Inferior parietal cortex (tissue), 1 donor: Measurements from ENCODE around the gene TMEM168.
"Not testable (repeated sequence)": the region's sequence is repeated elsewhere in the genome, so short reads cannot be mapped to it uniquely, and the experiment has no call there.

Source experiments
- DNase-seq: peaks from one replicate; pipeline ENCODE4 v3.0.0-alpha.2; 2016; ENCODE audit errors: extremely low spot score

The TMEM168 gene, protein sequence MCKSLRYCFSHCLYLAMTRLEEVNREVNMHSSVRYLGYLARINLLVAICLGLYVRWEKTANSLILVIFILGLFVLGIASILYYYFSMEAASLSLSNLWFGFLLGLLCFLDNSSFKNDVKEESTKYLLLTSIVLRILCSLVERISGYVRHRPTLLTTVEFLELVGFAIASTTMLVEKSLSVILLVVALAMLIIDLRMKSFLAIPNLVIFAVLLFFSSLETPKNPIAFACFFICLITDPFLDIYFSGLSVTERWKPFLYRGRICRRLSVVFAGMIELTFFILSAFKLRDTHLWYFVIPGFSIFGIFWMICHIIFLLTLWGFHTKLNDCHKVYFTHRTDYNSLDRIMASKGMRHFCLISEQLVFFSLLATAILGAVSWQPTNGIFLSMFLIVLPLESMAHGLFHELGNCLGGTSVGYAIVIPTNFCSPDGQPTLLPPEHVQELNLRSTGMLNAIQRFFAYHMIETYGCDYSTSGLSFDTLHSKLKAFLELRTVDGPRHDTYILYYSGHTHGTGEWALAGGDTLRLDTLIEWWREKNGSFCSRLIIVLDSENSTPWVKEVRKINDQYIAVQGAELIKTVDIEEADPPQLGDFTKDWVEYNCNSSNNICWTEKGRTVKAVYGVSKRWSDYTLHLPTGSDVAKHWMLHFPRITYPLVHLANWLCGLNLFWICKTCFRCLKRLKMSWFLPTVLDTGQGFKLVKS

DNA sequence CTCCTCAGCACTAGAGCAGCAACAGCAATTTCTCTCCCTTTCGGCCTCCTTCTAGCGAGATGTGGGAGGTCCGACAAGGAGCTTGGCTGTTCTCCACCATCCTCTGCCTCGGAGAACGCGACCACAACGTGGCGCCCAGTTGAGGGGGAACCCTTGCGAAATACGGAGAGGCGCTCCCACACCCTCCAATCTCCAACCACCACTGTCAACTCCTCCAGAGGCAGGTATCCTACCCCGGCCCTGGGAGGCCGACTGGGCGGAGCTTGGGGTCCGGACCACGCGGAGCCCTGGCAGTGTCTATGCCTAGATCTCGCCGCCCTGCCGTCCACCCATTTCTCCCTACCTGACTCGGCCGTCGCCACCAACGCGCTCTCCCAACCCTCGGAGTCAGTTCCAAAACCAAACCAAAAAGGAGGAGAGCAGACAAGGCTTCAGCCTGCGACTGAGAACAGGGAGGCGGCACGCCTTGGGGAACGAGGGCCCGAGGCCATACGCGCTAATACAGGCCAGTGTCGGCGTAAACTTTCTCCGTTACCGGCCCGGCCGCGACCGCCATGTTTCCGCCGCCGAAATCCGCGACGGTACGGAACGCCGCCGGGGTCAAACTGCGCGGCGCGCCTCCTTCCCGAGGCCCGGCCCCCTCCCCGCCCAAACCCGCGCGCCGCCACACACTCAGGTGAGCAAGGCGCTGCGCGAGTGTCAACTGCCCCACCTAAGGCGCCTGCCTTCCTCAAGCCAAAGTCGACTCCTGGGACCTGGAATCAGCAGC, at the start of gene TMEM168:
TMEM168 (minus strand) TSS at position 577 of the 769 bp plus-strand sequence. CDS start 5,568 bp downstream, outside the sequence.
- DNase-seq = peak; percentile 69

DNA sequence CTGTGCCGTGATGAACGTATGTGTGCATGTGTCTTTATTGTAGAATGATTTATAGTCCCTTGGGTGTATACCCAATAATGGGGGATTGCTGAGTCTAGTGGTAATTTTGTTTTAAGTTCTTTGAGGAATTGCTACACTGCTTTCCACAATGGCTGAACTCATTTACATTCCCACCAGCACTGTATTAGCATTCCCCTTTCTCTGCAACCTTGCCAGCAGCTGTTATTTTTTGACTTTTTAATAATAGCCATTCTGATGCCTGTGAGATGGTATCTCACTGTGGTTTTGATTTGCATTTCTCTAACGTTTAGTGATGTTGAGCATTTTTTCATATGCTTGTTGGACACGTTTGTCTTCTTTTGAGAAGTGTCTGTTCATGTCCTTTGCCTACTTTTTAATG, 45.7 kb upstream of the TMEM168 start:
- not testable (repeated sequence) for DNase-seq

DNA sequence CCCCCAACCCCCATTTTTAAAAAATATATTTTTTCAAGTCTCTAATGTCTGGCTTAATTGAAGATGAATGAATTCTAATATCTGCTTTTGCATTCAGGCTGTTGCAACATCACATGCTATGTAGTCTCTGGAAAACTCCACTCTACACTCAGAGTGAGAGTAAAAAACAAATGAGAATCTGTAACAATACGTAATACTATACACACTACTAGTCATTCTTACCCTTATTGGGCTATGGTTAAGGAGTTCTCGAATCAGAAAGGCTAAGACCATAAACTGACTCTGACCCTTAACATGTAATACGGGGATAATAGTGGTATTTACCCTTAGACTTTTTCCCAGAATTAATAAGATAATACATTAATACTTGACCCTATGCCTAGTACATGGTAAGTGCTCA, 42.9 kb upstream of the TMEM168 start:
- no peak for DNase-seq

DNA sequence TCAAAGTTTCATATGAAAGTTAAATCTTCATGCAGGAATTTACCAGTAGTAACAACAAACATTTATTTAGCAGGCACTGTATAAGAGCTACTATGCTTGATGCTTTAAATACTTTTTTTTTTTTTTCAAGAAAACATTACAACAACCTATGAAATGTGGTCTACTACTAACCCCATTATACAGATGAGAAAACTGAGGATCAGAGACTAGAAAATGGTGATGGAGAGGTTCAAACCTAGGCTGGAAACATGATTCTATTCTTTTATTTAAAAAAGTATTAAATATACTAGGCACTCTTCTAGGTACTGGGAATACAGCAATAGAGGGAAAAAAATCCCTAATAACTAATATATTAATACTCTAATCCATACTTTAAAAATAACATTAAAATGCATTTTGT, 40.6 kb upstream of the TMEM168 start:
- DNase-seq = no peak

DNA sequence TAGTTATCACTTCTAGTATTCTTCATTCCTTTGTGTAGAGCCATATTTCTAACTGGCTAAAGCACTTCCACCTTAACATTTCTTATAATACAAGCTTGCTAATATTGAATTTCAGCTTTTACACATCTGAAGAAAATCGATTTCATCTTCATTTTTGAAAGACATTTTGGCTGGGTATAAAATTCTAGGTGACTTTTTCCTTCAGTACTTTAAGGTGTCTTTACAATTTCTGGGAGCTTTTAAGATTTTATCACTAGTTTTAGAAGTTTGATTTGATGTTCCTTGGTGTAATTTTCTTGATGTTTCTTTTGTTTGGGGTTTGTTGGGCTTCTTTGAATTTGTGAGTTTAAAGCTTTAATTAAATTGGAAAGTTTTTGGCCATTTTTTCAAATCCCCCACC, 38.5 kb upstream of the TMEM168 start:
- DNase-seq = no peak

DNA sequence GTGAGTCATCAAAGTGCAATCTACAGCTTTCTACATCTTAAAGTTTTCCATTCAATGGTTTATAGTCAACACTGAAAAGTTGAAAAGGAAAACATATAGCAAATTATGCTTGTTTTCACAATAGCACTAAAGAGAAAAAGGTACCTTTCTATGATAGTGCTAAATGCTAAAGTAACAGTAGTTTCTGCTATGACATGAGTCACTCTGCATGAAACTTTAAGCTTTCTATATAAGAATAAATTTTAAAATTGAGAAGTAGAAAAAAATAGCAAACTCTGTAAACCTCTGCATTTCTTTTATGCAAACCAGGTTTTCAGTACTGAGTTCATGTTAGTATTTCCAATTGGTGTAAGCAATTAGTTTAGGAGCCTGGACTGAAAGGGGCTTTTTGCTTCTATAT, 31.2 kb upstream of the TMEM168 start:
- DNase-seq = no peak

DNA sequence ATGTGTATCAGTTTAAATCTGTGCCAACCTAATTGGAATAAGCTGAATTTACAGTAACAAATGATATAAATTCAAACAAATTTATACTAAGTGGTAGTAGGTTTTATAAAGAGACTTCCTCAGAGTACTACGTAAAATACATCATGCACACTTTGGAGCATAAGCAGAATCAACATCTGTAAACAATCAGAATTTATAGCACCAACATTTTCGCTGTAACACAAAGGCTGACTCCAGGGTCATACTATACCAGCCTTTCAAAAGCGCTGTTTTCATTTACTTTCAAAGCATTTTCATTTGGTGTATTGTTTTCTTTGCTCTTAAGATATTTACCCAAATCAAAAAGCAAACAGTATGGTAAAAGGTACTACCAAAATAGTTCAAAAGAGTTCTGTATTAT, 29.3 kb upstream of the TMEM168 start:
- no peak for DNase-seq

DNA sequence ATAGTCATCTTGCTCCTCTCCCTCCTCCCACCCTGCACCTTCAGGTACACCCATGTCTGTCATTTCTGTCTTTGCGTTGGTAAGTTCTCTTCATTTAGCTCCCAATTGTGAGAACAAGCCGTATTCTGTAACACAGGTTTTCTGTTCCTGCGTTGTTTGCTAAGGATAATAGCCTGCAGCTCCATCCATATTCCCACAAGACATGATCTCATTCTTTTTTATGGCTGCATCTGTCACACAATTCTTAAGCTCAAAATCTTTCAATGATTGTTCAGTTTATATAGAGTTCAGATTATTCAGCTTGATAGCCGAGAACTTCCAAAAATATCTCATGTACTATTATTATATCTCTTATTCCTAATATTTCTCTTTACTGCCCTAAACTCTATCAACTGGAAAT, 16.0 kb upstream of the TMEM168 start:
- DNase-seq = no peak

DNA sequence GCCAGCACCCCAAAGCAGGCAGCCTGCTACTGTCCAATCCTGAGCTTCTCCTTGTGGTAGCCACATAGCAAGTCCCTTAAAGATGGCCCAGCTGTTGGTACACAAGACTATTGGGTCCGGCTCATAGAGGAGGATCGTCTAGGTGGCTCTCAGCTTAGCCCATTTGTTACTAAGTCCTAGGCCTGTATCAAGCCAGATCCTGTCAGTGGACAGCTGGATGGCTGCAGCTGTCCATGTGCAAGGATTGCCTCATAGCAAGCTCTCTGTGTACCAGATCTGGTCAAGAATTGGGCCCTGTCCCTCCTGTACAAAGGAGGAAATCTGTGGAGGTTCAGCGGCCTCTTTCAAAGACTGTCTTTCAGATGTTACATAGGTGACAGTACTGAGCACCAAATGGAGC, 12.2 kb upstream of the TMEM168 start:
- DNase-seq = no peak

DNA sequence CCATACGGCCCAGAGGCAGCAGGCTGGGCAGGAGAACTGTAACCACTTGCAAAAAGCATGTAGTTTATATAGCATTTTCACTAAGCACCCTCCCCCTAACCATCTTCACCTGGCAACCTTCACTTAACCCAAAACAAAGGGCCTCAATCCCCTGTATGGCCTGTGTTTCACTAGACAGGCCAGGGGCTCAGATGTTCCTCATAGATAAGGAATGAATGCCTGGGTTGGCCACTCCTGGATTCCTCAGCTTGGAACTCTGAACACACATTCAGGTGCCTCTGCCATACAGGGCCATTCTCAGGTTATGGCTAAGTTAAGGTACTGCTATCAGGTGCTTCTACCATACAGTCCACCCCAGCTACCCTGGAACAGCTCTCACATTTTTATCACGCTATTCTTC, 10.3 kb upstream of the TMEM168 start:
- DNase-seq = no peak

DNA sequence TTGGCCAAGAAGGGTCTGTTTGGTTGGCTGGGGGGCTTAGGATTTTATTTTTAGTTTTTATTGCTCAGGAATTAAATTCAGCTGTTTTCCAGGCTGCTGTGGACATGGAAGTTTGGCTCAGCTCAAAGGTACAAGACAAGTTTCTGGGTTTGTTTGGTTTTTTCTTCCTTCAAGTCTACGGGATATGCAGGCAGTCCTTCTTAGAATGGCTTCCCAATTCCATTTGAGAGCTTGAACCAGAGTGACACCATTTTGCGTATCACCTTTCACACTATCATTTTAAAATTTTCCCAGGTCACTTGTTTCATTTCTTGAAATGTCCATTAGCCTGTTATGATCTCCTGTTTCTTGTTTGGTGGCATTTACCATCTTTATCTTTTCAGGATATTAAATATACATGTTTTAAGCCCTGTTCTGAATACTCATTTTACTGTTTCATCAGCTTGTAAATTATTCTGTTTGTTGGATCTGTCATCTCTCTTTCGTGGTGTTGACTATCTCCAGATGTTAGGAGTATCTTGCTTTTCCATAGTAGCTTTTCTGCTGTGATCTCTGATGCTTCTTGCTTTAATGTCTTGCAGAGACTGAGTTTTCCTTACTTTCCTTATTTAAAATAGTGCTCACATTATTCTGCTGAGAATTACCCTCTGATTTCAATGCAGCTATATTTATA, 9.4 kb upstream of the TMEM168 start:
- no peak for DNase-seq

DNA sequence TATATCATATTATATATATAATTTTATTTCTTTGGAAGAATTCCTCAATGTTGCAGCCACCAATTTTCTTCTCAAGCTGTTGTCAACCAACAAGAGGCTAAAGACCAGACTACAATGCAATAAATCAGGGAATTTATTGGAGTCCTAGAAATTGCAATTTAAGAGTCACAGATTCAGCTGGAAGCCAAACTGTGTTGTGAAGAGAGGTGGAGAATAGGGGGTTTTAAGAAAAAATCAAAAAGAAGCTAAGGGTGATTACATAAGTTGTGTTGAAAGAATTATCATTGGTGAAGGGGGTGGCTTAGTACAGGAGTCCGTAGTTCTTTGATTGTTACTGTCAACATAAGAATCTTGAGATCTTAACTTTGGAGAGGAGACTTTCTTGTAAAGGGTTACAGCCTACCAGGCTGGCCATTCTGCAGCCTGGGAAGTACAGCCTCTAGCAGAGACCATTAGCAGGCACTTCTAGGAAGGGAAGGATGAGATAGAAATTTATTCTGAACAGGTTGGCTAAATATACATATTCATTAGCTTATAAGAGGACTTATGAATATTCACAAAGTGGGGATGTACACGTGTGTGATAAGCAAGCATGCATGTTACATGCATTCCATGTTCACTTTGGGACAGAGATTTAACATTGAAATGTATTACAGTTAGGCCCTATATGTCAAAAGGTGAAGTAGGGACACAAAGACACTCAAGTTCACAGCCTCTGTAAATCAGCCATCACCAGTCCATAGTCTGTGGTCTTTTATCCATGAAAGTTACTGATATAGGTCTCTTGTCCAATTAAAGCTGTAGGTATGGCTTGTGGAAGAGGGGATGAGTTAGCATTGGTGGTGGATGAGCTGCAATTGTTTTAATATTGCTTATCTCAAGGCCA, 8.3 kb upstream of the TMEM168 start:
- DNase-seq = no peak

DNA sequence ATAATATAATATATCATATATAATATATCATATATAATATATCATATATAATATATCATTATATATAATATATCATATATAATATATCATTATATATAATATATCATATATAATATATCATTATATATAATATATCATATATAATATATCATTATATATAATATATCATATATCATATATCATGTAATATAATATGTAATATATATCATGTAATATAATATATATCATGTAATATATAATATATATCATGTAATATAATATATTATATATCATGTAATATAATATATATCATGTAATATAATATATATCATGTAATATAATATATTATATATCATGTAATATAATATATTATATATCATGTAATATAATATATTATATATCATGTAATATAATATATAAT, 6.4 kb upstream of the TMEM168 start:
- not testable (repeated sequence) for DNase-seq

DNA sequence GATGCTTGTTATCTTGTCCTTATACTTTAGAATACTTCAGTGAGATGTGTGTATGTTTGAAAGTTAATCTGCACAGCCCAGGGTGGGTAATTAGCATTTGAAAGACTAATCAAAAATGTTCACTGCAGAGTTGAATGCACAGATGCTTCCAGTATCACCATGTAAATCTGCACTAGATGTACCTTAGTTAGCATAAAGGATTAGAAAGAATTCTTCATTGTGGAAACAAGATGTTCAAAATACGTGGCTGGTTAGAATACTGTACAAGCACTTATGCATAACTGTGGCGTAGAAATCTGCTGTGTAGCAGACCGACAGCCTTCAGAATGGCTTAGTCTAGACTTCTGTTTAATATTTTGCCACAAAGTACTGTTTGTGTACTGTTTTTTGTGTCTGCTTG, 2.2 kb upstream of the TMEM168 start:
- no peak for DNase-seq

DNA sequence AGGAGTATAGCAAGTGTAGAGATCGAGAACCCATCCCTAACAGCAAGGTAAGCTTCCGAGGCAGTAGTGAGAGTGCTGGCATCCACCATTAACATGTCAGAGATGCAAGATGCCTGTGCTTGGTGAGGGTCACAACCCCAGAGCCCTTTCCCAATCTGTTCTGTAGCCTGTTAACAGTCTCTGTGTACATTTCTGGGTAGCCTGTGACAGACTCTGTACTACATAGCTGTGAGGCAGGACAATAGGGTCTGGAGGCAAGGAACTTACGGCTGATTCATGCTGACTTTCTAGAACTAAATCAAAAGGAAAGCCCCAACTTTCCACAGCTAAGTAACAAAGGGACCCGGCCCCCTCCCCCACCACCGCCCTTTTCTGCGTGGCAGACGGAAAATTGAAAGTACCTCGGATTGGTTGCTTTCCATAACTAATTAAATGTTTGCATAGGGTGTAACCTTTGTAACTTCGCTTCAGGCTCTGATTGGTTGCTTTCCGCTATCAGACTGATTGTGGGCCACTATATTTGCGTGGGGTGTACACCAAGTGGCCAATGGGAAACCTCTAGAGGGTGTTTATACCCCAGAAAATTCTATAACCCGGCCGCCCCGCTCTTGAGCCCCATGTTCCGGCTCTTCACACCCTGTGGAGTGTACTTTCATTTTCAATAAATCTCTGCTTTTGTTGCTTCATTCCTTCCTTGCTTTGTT, 1.4 kb upstream of the TMEM168 start:
- DNase-seq = no peak

DNA sequence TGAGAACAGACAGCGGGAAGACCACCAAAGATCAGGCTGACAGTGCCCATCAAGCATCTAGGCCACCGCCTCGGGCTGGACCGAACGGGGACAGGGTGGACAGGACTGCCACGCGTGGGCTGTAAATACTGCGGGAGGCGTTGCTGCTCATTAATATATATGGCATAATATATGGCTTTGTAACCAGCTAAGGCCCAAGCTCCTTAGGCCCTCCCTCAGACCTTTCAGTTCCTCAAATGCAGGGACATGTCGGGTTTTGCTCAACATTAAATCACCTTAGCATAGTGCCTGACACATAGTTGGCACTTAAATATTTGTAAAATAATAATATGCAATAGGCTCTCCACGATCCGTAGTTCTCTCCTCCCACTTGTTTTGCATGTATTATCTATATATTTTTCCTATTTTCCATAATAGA, 402 bp upstream of the TMEM168 start:
- DNase-seq = no peak

DNA sequence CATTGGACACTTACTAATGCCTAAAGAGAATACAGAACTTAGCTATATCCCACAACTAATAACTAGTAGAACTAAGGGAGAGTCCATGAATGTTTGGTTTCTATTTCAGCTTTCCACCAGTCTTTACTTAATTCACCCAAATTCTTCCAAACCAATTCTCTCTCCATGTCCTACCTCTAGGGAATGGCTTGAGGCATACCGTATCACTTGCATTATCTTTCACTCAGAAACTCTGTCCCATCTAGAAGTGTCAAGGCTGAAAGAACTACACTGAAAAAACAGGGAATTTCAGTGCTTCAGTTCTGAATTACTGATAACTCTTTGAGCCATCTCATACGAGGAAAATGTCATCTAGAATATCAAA, 758 bp downstream of the TMEM168 start:
- DNase-seq = no peak

DNA sequence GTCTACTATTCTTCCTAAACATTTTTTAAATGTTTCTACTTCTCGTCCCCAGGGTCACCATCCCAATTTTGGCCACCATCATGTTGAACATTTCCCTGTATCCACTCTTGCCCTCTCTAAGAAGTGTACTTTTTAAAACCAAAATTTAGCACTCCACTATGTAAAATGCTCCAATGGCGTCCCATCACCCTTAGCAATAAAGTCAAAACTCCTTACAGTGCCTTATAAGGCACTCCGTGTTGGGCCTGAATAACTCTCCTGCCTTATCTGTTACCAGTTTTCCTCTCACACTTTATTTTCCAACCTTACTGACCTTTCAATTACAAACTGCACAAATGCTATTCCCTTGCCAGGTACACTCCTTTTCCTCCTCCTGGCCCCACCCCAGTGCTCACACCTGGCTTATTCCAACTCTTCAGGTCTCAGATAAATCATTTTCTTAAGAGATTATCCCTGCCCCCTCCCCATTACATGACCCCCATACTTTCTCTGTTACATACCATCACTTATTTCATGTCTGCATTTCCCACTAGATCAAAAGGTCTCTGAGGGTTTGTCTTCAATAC, 1.3 kb downstream of the TMEM168 start:
- DNase-seq = no peak

DNA sequence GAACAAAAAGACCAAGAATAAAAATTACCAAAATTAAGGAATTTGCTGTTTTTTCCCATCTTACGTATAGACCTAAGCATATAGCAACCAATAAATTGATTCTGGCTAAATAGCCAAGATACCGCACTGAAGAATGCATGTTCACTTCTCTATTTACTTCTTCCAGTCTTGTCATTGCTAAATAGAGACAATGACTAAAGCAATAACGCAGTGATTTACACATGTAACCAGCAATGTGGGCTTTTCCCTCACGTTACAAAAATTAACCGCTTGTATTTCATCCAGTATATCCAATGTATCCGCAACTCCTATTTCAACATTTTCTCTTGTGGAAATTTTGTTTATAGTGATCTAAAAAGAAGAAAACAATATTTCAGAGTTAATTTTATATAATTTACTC, 5.6 kb downstream of the TMEM168 start:
- no peak for DNase-seq

DNA sequence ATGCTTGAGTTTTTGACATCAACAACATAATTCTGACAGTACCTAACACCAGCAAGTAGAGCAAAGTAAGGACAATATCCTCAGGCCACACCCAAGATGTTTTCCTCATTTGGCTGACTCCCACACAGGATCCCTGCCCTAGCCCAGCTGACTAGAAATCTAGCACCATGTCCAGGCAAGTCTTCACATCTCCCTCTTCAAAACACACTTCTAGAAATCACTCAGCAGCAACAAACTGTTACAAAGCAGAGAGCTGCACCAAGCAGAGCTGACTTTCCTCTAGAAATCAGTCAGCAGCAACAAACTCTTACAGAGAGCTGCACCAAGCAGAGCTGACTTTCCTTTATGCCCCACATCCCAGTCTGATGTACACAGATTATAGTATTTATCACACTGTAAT, 7.7 kb downstream of the TMEM168 start:
- no peak for DNase-seq
